Nephron progenitor cell (in vitro differentiated cells): ENCODE data around the gene ZFP91.

Experiments used
- DNase-seq: peaks from one replicate; pipeline ENCODE4 v3.0.0; 2021
- H3K27ac Mint-ChIP-seq: 2 replicates; pipeline ENCODE4 v1.8.0; 2021; ENCODE audit warnings: mild to moderate bottlenecking, moderate library complexity, mixed read lengths
- H3K27me3 Mint-ChIP-seq: 2 replicates; pipeline ENCODE4 v1.8.0; 2021; ENCODE audit warnings: mild to moderate bottlenecking, low read depth, mixed read lengths; ENCODE audit not compliant: poor library complexity
- H3K36me3 Mint-ChIP-seq: 2 replicates; pipeline ENCODE4 v1.8.0; 2021; ENCODE audit warnings: low read depth, mixed read lengths
- H3K4me1 Mint-ChIP-seq: 2 replicates; pipeline ENCODE4 v1.8.0; 2021; ENCODE audit warnings: mixed read lengths
- H3K4me3 Mint-ChIP-seq: 2 replicates; pipeline ENCODE4 v1.8.0; 2021; ENCODE audit warnings: mild to moderate bottlenecking, moderate library complexity, mixed read lengths
- H3K9me3 Mint-ChIP-seq: 2 replicates; pipeline ENCODE4 v1.8.0; 2021; ENCODE audit warnings: mild to moderate bottlenecking, moderate library complexity, mixed read lengths
- CTCF ChIP-seq: fragments of 200-600 bp; sonication (generic); IDR thresholded peaks from 2 replicates; pipeline ENCODE4 v1.5.0; 2021; ENCODE audit warnings: antibody characterized with exemption

The ZFP91 gene

GRCh38 chr11:58592760-58593472 lies 14.1 kb downstream of the ZFP91 start:
- Mint-ChIP-seq H3K4me3 (no peak overlapping the region), H3K9me3 (no peaks in the 10 kb centered on the region), H3K27me3 (no peaks in the 10 kb centered on the region), H3K4me1 (peaks cover 18% of the 10 kb centered on the region), H3K36me3 (peaks cover 41% of the 10 kb centered on the region), H3K27ac (no peak overlapping the region)
- no peak for DNase-seq
- no peak for TF ChIP-seq CTCF

GRCh38 chr11:58594826-58595225 lies 16.0 kb downstream of the ZFP91 start:
- Mint-ChIP-seq H3K4me1 (peaks cover 18% of the 10 kb centered on the region), H3K27me3 (no peaks in the 10 kb centered on the region), H3K9me3 (no peaks in the 10 kb centered on the region), H3K36me3 (peaks cover 54% of the 10 kb centered on the region), H3K4me3 (no peak overlapping the region), H3K27ac (no peak overlapping the region)
- DNase-seq, result no peak
- TF ChIP-seq CTCF, result no peak

GRCh38 chr11:58596621-58597020 lies 17.8 kb downstream of the ZFP91 start:
- peaks cover 18% of the 10 kb centered on the region for H3K4me1 Mint-ChIP-seq
- no peaks in the 10 kb centered on the region for H3K9me3 Mint-ChIP-seq
- H3K27me3 Mint-ChIP-seq, result no peaks in the 10 kb centered on the region
- no peak for TF ChIP-seq CTCF
- H3K27ac Mint-ChIP-seq, result peak overlapping the region; percentile 64
- no peak for DNase-seq
- H3K4me3 Mint-ChIP-seq, result no peak overlapping the region
- H3K36me3 Mint-ChIP-seq, result peaks cover 53% of the 10 kb centered on the region

GRCh38 chr11:58597486-58598144 lies 18.8 kb downstream of the ZFP91 start:
- Mint-ChIP-seq H3K4me1 (peaks cover 14% of the 10 kb centered on the region), H3K27me3 (no peaks in the 10 kb centered on the region)

GRCh38 chr11:58600510-58600909 lies 21.6 kb downstream of the ZFP91 start:
- Mint-ChIP-seq H3K27ac (no peak overlapping the region), H3K27me3 (no peaks in the 10 kb centered on the region), H3K36me3 (peaks cover 52% of the 10 kb centered on the region), H3K4me1 (peaks cover 5% of the 10 kb centered on the region), H3K9me3 (no peaks in the 10 kb centered on the region), H3K4me3 (no peak overlapping the region)
- no peak for TF ChIP-seq CTCF
- DNase-seq, result no peak

More at GRCh38 chr11:58597486-58598144, 18.8 kb downstream of the ZFP91 start:
- TF ChIP-seq CTCF, result no peak
- Mint-ChIP-seq H3K36me3 (peaks cover 57% of the 10 kb centered on the region), H3K27ac (peak overlapping the region; percentile 58), H3K9me3 (no peaks in the 10 kb centered on the region), H3K4me3 (no peak overlapping the region)
- DNase-seq, result no peak
